Endothelial cell of umbilical vein (primary cell): Measurements from ENCODE around the gene AGL. TPM values are rescaled to one million over a fixed set of nuclear protein-coding genes. Genes with fewer than 3 reads are reported as not detected.

Experiments
- BruUV-seq: library from RNA; stranded (reverse); fragments of 400-500 nt; replicated peaks from 2 replicates; lab custom pipeline; 2021; lab: Mats Ljungman, UMichigan
- CTCF ChIA-PET: fragments of 300-600, 350-600 bp; sonication (Branson Sonifier 250); formaldehyde crosslinking; loops from one replicate; lab custom pipeline; 2021; ENCODE audit warnings: antibody characterized with exemption, inconsistent platforms; lab: Charles Lee
- POLR2A ChIA-PET: fragments of 300-600, 350-600 bp; sonication (Branson Sonifier 250); formaldehyde crosslinking; loops from one replicate; lab custom pipeline; 2021; ENCODE audit warnings: antibody characterized with exemption, inconsistent platforms; lab: Charles Lee
- DNase-seq: peaks from one replicate; pipeline ENCODE4 v3.0.0-alpha.2; 2011; ENCODE audit warnings: low read depth, low spot score
- FAIRE-seq: peaks from 2 replicates; lab custom pipeline; 2011; peaks lifted over from hg19 to GRCh38; lab: Jason Lieb, UNC
- H2AFZ ChIP-seq: 2 replicates; pipeline ENCODE4 v1.6.0; 2012; ENCODE audit warnings: low read depth, low read length, control low read depth, inconsistent platforms
- H3K27ac ChIP-seq: 2 replicates; pipeline ENCODE4 v1.5.1; 2011; ENCODE audit warnings: low read depth, mild to moderate bottlenecking, control low read depth, low read length, moderate library complexity; ENCODE audit not compliant: insufficient read depth
- H3K27me3 ChIP-seq, 2 experiments: 2 replicates each; pipeline versions ENCODE4 v1.6.0 to v1.6.1; 2011; ENCODE audit warnings: low read length in 2 of 2, mixed read lengths in 1 of 2; ENCODE audit not compliant: control insufficient read depth in 2 of 2, insufficient read depth in 2 of 2
- H3K36me3 ChIP-seq, 2 experiments: 2 replicates in 1 of 2; 3 replicates in 1 of 2; pipeline ENCODE4 v1.5.1; 2011; ENCODE audit warnings: low read length in 2 of 2, mild to moderate bottlenecking in 1 of 2, moderate library complexity in 1 of 2; ENCODE audit not compliant: control insufficient read depth in 2 of 2, insufficient read depth in 2 of 2; ENCODE audit errors: extremely low read depth in 1 of 2
- H3K4me1 ChIP-seq: 3 replicates; pipeline ENCODE4 v1.5.1; 2011; ENCODE audit warnings: mild to moderate bottlenecking, low read length; ENCODE audit not compliant: control insufficient read depth, insufficient read depth; ENCODE audit errors: extremely low read depth
- H3K4me2 ChIP-seq: 2 replicates; pipeline ENCODE4 v1.6.1; 2011; ENCODE audit warnings: low read length, control low read depth, mixed read lengths; ENCODE audit not compliant: insufficient read depth
- H3K4me3 ChIP-seq, 3 experiments: fragments of 200-600 bp in 1 of 3; sonication (generic), shearing (Covaris generic) in 1 of 3; replicated peaks in 1 of 3; 2 replicates each; pipeline ENCODE4 v1.5.1; 2011 to 2016; ENCODE audit warnings: control low read depth in 3 of 3, low read length in 3 of 3, mild to moderate bottlenecking in 2 of 3, inconsistent platforms in 1 of 3, low read depth in 1 of 3, moderate library complexity in 1 of 3; ENCODE audit not compliant: insufficient read depth in 1 of 3
- H3K79me2 ChIP-seq: 2 replicates; pipeline ENCODE4 v1.6.0; 2012; ENCODE audit warnings: low read length, inconsistent platforms; ENCODE audit not compliant: control insufficient read depth, insufficient read depth
- H3K9ac ChIP-seq: replicated peaks from 2 replicates; pipeline ENCODE3; 2011; ENCODE audit warnings: low read length, control low read depth; ENCODE audit not compliant: insufficient read depth; ENCODE audit errors: extremely low read depth
- H3K9me1 ChIP-seq: replicated peaks from 3 replicates; pipeline ENCODE4 v1.6.0; 2011; ENCODE audit warnings: mild to moderate bottlenecking, low read length; ENCODE audit not compliant: control insufficient read depth, insufficient read depth; ENCODE audit errors: extremely low read depth
- H3K9me3 ChIP-seq: replicated peaks from 2 replicates; pipeline ENCODE4 v1.5.1; 2012; ENCODE audit warnings: low read length, inconsistent platforms; ENCODE audit not compliant: control insufficient read depth, insufficient read depth
- H4K20me1 ChIP-seq: replicated peaks from 2 replicates; pipeline ENCODE3; 2011; ENCODE audit warnings: mild to moderate bottlenecking, low read length; ENCODE audit not compliant: control insufficient read depth, insufficient read depth; ENCODE audit errors: extremely low read depth
- EZH2 ChIP-seq: IDR thresholded peaks from 2 replicates; pipeline ENCODE4 v1.6.1; 2012; ENCODE audit warnings: borderline replicate concordance, low read depth, mild to moderate bottlenecking, moderate library complexity, low read length, inconsistent platforms; ENCODE audit not compliant: severe bottlenecking
- FOS ChIP-seq: IDR thresholded peaks from 2 replicates; pipeline ENCODE4 v1.6.1; 2011; ENCODE audit warnings: mild to moderate bottlenecking, low read length, moderate library complexity, borderline replicate concordance; ENCODE audit not compliant: insufficient read depth
- GATA2 ChIP-seq: IDR thresholded peaks from 2 replicates; pipeline ENCODE4 v1.7.0; 2011; ENCODE audit warnings: low read depth, mild to moderate bottlenecking, moderate library complexity, mixed read lengths, low read length; ENCODE audit not compliant: insufficient read length, insufficient read depth
- JUN ChIP-seq: IDR thresholded peaks from 2 replicates; pipeline ENCODE4 v1.6.1; 2011; ENCODE audit warnings: borderline replicate concordance, low read depth; ENCODE audit not compliant: insufficient read length, insufficient read depth
- MAX ChIP-seq: IDR thresholded peaks from 2 replicates; pipeline ENCODE4 v1.6.1; 2011; ENCODE audit not compliant: insufficient read depth, insufficient read length
- MYC ChIP-seq: IDR thresholded peaks from one replicate; pipeline ENCODE4 v1.6.1; 2011; ENCODE audit warnings: mild to moderate bottlenecking, low read depth, low read length
- POLR2A ChIP-seq: IDR thresholded peaks from 2 replicates; pipeline ENCODE4 v1.6.1; 2012; ENCODE audit warnings: low read depth, mild to moderate bottlenecking, control low read depth, low read length
- POLR2AphosphoS5 ChIP-seq: IDR thresholded peaks from 2 replicates; pipeline ENCODE4 v1.6.1; 2012; ENCODE audit warnings: low read depth, mild to moderate bottlenecking, control low read depth, low read length, moderate library complexity; ENCODE audit not compliant: insufficient read depth
- dilution Hi-C: fragments of 300-500 bp; cut with MboI; formaldehyde crosslinking; loops from one replicate; pipeline ENCODE4 v1.15.0; 2019; ENCODE audit warnings: low sequenced_read_pairs; ENCODE audit not compliant: extremely low pct_ligation_motif_present
- intact Hi-C: fragments of 100-400 bp; cut with micrococcal nuclease; formaldehyde crosslinking; loops from one replicate; pipeline ENCODE4 v1.10.0; 2022
- polyA plus RNA-seq, 4 experiments: library from polyadenylated mRNA; depleted of rRNA in 3 of 4; stranded (reverse) in 3 of 4; unstranded in 1 of 4; fragments of >200 nt; gene quantifications; 2 replicates each; pipeline versions ENCODE4 v1.2.1 to v1.2.3, GENCODE V29; 2011 to 2012; ENCODE audit warnings: missing spikeins in 1 of 4
- total RNA-seq: library from RNA; stranded (reverse); gene quantifications from 2 replicates; pipeline ENCODE4 v1.2.3, GENCODE V29; 2021
- TF ChIP-seq, protein P1 (sequence below), 2 donors: IDR thresholded peaks; 1 replicate in 1 of 2; 2 replicates in 1 of 2; pipeline ENCODE4 v1.5.1; 2011; ENCODE audit warnings: low read length in 2 of 2, mild to moderate bottlenecking in 2 of 2, moderate library complexity in 2 of 2, control low read depth in 1 of 2, inconsistent platforms in 1 of 2, low read depth in 1 of 2; ENCODE audit not compliant: insufficient read depth in 1 of 2; ENCODE audit errors: extremely low read depth in 1 of 2

The AGL gene
- total and polyA plus RNA-seq, 2 donors (not counting 3 experiments of a cell fraction or from before 2014, with no cell fraction given): 1.5 to 10.7 TPM

DNA sequence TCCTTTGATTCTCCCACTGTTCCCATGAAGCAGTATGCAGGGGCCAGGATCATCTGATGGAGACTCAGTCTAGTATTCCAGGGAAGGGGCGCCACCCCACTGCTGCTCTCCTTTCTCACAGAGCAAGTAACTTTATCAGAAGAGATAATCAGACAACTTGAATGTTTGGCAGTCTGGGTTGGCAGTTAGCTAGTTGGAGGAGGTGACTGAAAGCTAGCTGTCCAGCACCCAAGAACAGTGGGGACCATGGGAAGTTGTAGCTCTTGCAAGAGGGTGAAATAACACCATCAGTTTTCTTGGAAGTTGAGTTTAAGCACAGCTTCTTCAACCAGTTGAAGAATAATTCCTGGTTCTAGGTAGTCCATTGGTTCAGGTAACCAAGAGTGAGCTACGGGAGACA lies 22.2 kb upstream of the AGL start:
- Histone ChIP-seq H3K4me1 (no peaks in the 10 kb centered on the region), H3K9ac (no peak overlapping the region), H3K79me2 (no peaks in the 10 kb centered on the region), H3K4me3 (no peak overlapping the region), H4K20me1 (no peaks in the 10 kb centered on the region), H3K36me3 (no peaks in the 10 kb centered on the region), H3K9me1 (no peaks in the 10 kb centered on the region), H3K9me3 (no peaks in the 10 kb centered on the region), H3K27ac (no peak overlapping the region), H3K27me3 (no peaks in the 10 kb centered on the region), H2AFZ (no peak overlapping the region), H3K4me2 (no peak overlapping the region)
- CTCF ChIA-PET: interaction anchor here (0.9 to 1.2 kb wide), 3 partner anchors 63 to 631 kb away, joined by 3 to 4 read pairs (median 3); no protein-coding TSS in a partner anchor
- DNase-seq: no peak
- no peak for TF ChIP-seq MYC
- TF ChIP-seq FOS: no peak
- no peak for TF ChIP-seq POLR2AphosphoS5
- no peak for TF ChIP-seq JUN
- no peak for TF ChIP-seq GATA2
- no peak for TF ChIP-seq EZH2
- TF ChIP-seq, protein P1, sequence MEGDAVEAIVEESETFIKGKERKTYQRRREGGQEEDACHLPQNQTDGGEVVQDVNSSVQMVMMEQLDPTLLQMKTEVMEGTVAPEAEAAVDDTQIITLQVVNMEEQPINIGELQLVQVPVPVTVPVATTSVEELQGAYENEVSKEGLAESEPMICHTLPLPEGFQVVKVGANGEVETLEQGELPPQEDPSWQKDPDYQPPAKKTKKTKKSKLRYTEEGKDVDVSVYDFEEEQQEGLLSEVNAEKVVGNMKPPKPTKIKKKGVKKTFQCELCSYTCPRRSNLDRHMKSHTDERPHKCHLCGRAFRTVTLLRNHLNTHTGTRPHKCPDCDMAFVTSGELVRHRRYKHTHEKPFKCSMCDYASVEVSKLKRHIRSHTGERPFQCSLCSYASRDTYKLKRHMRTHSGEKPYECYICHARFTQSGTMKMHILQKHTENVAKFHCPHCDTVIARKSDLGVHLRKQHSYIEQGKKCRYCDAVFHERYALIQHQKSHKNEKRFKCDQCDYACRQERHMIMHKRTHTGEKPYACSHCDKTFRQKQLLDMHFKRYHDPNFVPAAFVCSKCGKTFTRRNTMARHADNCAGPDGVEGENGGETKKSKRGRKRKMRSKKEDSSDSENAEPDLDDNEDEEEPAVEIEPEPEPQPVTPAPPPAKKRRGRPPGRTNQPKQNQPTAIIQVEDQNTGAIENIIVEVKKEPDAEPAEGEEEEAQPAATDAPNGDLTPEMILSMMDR (IDR thresholded peaks at IDR 0.05; ENCODE audit: extremely low read depth in 1 of 2, insufficient read depth in 1 of 2, low read depth in 1 of 2, low read length in 2 of 2): no peak
- TF ChIP-seq POLR2A: no peak
- TF ChIP-seq MAX: no peak
- no TSS peak for BruUV-seq
- dilution Hi-C loops: no loop called here
- FAIRE-seq: no peak
- POLR2A ChIA-PET: no interaction called here
- intact Hi-C loops: no loop called here
